Subcutaneous preadipocyte (primary cell): ENCODE data around the gene KRTCAP3. TPM values are rescaled to one million over a fixed set of nuclear protein-coding genes. Genes with fewer than 3 reads are reported as not detected.

Experiments used
- small RNA-seq: library from RNA; depleted of rRNA; stranded (forward); fragments of <200 nt; gene quantifications from one replicate; pipeline ENCODE3, GENCODE V24; 2012
- total RNA-seq: library from RNA; depleted of rRNA; stranded (reverse); fragments of >200 nt; gene quantifications from 2 replicates; pipeline ENCODE4 v1.2.3, GENCODE V29; 2012

KRTCAP3 gene
- 0.39 TPM in 1 of 2 replicates, not detected in the other for total RNA-seq

GRCh38 chr2:27441958-27442919 is at the start of gene KRTCAP3:
Gene KRTCAP3, plus strand, starts transcription at chr2:27442381. Its CDS starts 32 bp downstream, at chr2:27442413.

GRCh38 chr2:27409321-27410073 is 32.7 kb upstream of the KRTCAP3 start, which contains the start of gene PPM1G:
Gene PPM1G, minus strand, starts transcription at chr2:27409591. Its CDS starts 169 bp downstream, at chr2:27409422.

GRCh38 chr2:27428213-27428977 is 13.8 kb upstream of the KRTCAP3 start, which contains the start of gene NRBP1:
Gene NRBP1, plus strand, starts transcription at chr2:27428631. Its CDS starts 4,643 bp downstream, at chr2:27433274.

GRCh38 chr2:27489498-27490397 is 47.6 kb downstream of the KRTCAP3 start, which contains the start of gene IFT172:
Gene IFT172, minus strand, starts transcription at chr2:27489743. Its CDS starts 90 bp downstream, at chr2:27489653.

Small RNA genes within 50 kb of the gene (small RNA-seq; reads per million reads assigned to genes)
- not detected for gene RNU6-986P

Other genes with a start within 250 kb of the KRTCAP3 start
- 113 and 144 TPM in 2 replicates for gene ATRAID, start 230.3 kb upstream of the KRTCAP3 start, total RNA-seq
- 43.6 and 48.1 TPM in 2 replicates for gene SLC5A6, start 230.1 kb upstream of the KRTCAP3 start, total RNA-seq
- 40.1 and 62.4 TPM in 2 replicates for gene CAD, start 225.0 kb upstream of the KRTCAP3 start, total RNA-seq
- not detected in 2 replicates for gene SLC30A3, start 179.3 kb upstream of the KRTCAP3 start, total RNA-seq
- gene DNAJC5G, start 166.9 kb upstream of the KRTCAP3 start, total RNA-seq = not detected in 2 replicates
- gene TRIM54, start 160.0 kb upstream of the KRTCAP3 start, total RNA-seq = not detected in 2 replicates
- 0.59 and 0.73 TPM in 2 replicates for gene UCN, start 133.9 kb upstream of the KRTCAP3 start, total RNA-seq
- 88.8 and 100 TPM in 2 replicates for gene MPV17, start 119.3 kb upstream of the KRTCAP3 start, total RNA-seq
- gene GTF3C2, start 85.6 kb upstream of the KRTCAP3 start, total RNA-seq = 40.4 and 54.9 TPM in 2 replicates
- gene EIF2B4, start 72.0 kb upstream of the KRTCAP3 start, total RNA-seq = 26.2 and 28.3 TPM in 2 replicates
- 134 and 139 TPM in 2 replicates for gene SNX17, start 71.8 kb upstream of the KRTCAP3 start, total RNA-seq
- 5.7 and 6.6 TPM in 2 replicates for gene ZNF513, start 61.6 kb upstream of the KRTCAP3 start, total RNA-seq
- 73.5 and 102 TPM in 2 replicates for gene PPM1G, start 32.8 kb upstream of the KRTCAP3 start, total RNA-seq
- 89.7 and 101 TPM in 2 replicates for gene NRBP1, start 13.8 kb upstream of the KRTCAP3 start, total RNA-seq
- 26.6 and 27.6 TPM in 2 replicates for gene IFT172, start 47.4 kb downstream of the KRTCAP3 start, total RNA-seq
- gene FNDC4, start 52.8 kb downstream of the KRTCAP3 start, total RNA-seq = 8.4 and 11.0 TPM in 2 replicates
- gene GCKR, start 54.5 kb downstream of the KRTCAP3 start, total RNA-seq = 0.73 TPM in 1 of 2 replicates, not detected in the other
- gene ZNF512, start 140.7 kb downstream of the KRTCAP3 start, total RNA-seq = 16.5 and 22.7 TPM in 2 replicates
- 0.73 and 1.2 TPM in 2 replicates for gene CCDC121, start 186.6 kb downstream of the KRTCAP3 start, total RNA-seq
- 29.4 and 33.4 TPM in 2 replicates for gene GPN1, start 186.7 kb downstream of the KRTCAP3 start, total RNA-seq
- 20.3 and 31.2 TPM in 2 replicates for gene SUPT7L, start 221.2 kb downstream of the KRTCAP3 start, total RNA-seq
- gene SLC4A1AP, start 221.5 kb downstream of the KRTCAP3 start, total RNA-seq = 17.3 and 24.0 TPM in 2 replicates